ENCODE data around the gene STOM.
A peak's percentile ranks its signal among the peaks of the same experiment; 100 is the strongest.

STOM gene

GRCh38 chr9:121371495-121372061 lies 1.5 kb upstream of the STOM start:
- DNase-seq (ENCODE audit: low read depth) = no peak

- DNase-seq (ENCODE audit: low read depth) = no peak
These were observed 1.3 kb downstream of the STOM start for GRCh38 chr9:121368745-121369144.

DNA sequence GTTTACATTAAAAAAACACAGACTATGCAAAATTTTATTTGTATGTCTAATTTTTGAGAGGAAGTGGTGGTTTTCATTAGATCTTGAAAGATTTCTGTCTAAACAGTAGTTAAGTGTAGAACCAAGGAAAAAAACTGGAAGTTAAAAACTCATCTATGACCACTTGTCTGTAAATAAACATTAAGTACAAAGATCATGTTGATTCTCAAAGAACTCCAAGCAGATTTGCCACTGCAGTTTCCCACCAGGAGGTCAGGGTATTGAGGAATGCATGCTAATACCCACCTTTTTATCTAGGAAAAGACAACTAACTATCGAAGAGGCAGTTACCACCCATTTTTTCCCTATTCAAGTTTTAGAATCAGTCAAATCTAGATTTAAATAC lies 1.9 kb downstream of the STOM start:
- no peak for DNase-seq (ENCODE audit: low read depth)

- no peak for DNase-seq (ENCODE audit: low read depth)
These were observed 2.5 kb downstream of the STOM start for GRCh38 chr9:121367306-121368137.

DNA sequence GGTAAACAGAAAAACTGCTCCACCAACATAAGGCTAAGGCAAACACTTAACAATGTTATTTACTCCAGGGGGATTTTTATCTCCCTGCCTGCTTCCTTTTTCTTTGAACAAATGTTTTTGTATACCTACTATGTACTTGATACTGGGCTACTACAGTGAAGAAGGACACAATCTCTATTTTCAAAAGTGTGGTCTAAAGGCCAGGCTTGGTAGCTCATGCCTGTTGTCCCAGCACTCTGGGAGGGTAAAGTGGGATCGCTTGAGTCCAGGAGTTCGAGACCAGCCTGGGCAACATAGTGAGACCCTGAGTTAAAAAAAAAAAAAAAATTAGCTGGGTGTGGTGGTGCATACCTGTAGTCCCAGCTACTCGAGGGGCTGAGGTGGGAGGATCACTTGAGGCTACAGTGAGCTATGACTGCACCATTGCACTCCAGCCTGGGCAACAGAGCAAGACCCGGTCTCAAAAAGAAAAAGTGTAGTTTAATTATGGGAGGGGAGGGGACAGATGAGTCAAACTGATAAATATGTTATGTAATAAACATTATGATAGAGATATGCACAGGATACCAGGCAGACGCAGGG lies 3.3 kb downstream of the STOM start:
- DNase-seq (ENCODE audit: low read depth) = no peak

- no peak for DNase-seq (ENCODE audit: low read depth)
These were observed 4.5 kb downstream of the STOM start for GRCh38 chr9:121365564-121365963.

DNA sequence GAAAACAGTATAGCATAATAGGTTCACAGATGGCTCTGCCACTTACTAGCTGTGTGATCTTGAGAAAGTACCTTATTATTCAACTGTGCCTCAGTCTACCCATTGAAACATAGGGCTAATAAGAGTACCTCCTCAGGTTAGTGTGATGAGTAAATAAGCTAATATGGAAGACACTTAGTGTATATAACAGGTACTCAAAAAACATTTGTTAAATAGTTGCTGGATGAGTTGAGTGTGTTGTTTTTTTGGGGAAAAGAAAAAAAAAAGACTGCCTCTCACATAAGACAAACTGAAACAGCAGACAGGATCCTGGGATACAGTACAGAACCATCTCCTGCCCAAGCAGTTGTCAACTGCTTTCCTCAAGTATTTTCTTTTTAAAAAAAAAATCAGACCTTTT lies 5.2 kb downstream of the STOM start:
- DNase-seq (ENCODE audit: low read depth) = no peak

- no peak for DNase-seq (ENCODE audit: low read depth)
These were observed 6.0 kb downstream of the STOM start for GRCh38 chr9:121364077-121364476.

DNA sequence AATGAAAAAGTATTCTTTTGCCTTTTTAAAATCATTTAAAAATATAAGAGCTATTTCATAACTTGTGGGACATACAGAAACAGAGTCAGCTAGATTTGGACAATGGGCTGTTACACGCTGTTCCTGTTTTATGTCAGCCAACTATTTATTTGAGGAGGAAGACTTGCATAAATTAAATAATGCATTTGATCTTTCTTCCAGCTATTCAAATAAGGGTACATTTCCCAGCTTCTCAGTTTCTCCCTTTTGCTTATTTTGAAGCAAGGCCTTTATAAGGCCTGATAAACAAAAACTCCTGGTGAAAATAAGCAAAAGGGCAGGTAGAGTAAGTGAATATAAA lies 6.5 kb downstream of the STOM start:
- DNase-seq (ENCODE audit: low read depth) = no peak

- no peak for DNase-seq (ENCODE audit: low read depth)
These were observed 7.0 kb downstream of the STOM start for GRCh38 chr9:121362813-121363621.

GRCh38 chr9:121360601-121361374 lies 9.3 kb downstream of the STOM start:
- DNase-seq (ENCODE audit: low read depth) = no peak

GRCh38 chr9:121359351-121360294 lies 10.4 kb downstream of the STOM start:
- DNase-seq (ENCODE audit: low read depth) = no peak

DNA sequence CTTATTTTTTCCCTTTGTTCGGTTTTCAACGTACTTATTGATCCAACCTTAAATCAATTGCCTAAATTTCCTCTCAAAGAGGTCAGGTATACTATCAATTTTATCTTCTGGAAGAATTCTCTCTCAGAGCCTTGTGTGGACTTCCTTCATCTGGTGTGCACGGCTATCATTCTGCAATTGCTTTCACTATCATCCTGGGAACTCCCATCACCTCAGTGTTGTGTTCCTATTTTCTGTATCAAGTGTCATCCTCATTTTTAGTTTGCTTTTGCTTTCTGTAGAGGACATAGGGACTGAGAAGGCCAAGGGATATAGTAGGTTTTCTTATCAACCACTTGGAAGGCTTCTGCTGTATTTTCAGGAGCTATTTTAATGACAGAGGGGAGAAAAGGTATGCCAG lies 11.3 kb downstream of the STOM start:
- no peak for DNase-seq (ENCODE audit: low read depth)

- no peak for DNase-seq (ENCODE audit: low read depth)
These were observed 13.0 kb downstream of the STOM start for GRCh38 chr9:121357011-121357410.

- DNase-seq (ENCODE audit: low read depth) = no peak
These were observed 15.3 kb downstream of the STOM start for GRCh38 chr9:121354762-121355161.

DNA sequence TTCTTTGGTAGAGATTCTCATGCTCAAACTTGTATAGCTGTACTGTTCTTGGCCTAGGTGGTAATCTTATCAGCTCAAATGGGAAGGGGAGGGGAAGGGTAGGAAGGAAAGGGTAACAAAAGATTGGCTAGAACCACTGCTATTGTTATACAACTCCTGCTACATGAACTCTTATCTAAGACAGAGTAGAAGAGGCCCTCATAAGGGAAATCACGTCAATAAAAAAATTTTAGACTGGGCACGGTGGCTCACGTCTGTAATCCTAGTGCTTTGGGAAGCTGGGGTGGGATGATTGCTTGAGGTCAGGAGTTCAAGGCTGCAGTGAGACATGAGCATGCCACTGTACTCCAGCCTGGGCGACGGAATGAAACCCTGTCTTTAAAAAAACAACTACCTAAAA lies 15.9 kb downstream of the STOM start:
- DNase-seq (ENCODE audit: low read depth) = no peak

GRCh38 chr9:121353241-121354061 lies 16.6 kb downstream of the STOM start:
- peak; percentile 21 for DNase-seq (ENCODE audit: low read depth)

DNA sequence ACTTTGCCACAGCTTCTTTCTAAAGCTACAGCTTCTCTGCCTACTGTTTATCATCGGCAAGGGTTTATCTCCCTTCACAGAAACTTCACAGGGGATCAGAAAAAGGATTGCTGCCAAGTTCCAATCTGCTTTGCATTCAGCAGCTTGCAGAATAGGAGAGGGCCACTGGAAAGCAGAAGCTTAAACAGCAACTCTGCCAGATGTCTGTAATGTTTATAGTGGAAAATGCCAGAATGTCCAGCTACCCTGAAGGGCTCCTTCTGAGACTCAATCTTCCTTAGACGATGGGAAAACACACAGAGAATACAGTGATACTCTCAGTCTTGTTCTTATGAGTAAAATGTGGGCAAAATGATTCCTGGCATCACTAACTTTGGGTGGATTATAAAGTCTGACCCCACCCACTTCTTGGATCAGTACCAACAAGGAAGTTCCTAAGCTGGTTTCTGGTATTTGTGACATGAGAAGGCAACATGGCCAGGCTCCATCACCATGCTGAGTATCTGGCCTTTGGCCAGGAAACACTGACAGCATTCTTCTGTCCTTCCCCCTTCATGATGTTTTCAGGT lies 19.0 kb downstream of the STOM start:
- DNase-seq (ENCODE audit: low read depth) = no peak

- no peak for DNase-seq (ENCODE audit: low read depth)
These were observed 20.0 kb downstream of the STOM start for GRCh38 chr9:121350036-121350435.

- DNase-seq (ENCODE audit: low read depth) = no peak
These were observed 21.0 kb downstream of the STOM start for GRCh38 chr9:121349009-121349408.
